Body of pancreas (tissue), 4 donors: ENCODE results near the gene TBC1D13. TPM values are rescaled to one million over a fixed set of nuclear protein-coding genes. Genes with fewer than 3 reads are reported as not detected.

Experiments
- ATAC-seq: fragments of 150-250 bp; one replicate; pipeline ENCODE4 v1.9.1; 2016
- DNase-seq, 4 donors: peaks; one replicate each; pipeline ENCODE4 v3.0.0-alpha.2; 2019
- H3K27ac ChIP-seq, 4 donors: fragments of 200-600 bp; sonication (generic); 1 replicate in 3 of 4; 2 replicates in 1 of 4; pipeline versions ENCODE4 v1.5.1 to v1.6.1; 2016 to 2019; ENCODE audit warnings: mild to moderate bottlenecking in 1 of 4, mixed read lengths in 1 of 4, moderate library complexity in 1 of 4
- H3K27me3 ChIP-seq, 2 donors: fragments of 200-600 bp; sonication (generic); one replicate each; pipeline ENCODE4 v1.6.0; 2016; ENCODE audit warnings: mild to moderate bottlenecking in 1 of 2
- H3K36me3 ChIP-seq, 2 donors: fragments of 200-600 bp; sonication (generic); replicated peaks in 1 of 2; 2 replicates each; pipeline ENCODE4 v1.5.1; 2016; ENCODE audit warnings: low read depth in 2 of 2; ENCODE audit not compliant: insufficient read depth in 1 of 2
- H3K4me1 ChIP-seq: fragments of 200-600 bp; sonication (generic); one replicate; pipeline ENCODE4 v1.6.0; 2016
- H3K4me3 ChIP-seq, 2 donors: fragments of 200-600 bp; sonication (generic); 1 replicate in 1 of 2; 2 replicates in 1 of 2; pipeline ENCODE4 v1.5.1; 2016 to 2019
- H3K9me3 ChIP-seq, 3 donors: fragments of 200-600 bp; sonication (generic); 1 replicate in 2 of 3; 2 replicates in 1 of 3; pipeline ENCODE4 v1.5.1; 2016
- CTCF ChIP-seq, 7 experiments: fragments of 450-650 bp in 4 of 7; fragments of 200-600 bp in 3 of 7; sonication (generic) in 3 of 7; IDR thresholded peaks; one replicate each; pipeline ENCODE4 v1.5.1; 2016 to 2019; ENCODE audit warnings: antibody characterized with exemption in 7 of 7
- POLR2A ChIP-seq, 3 donors: fragments of 450-650 bp; IDR thresholded peaks; one replicate each; pipeline ENCODE4 v1.6.1; 2016; ENCODE audit warnings: antibody characterized with exemption in 3 of 3, mild to moderate bottlenecking in 2 of 3
- WGBS, 2 donors: methylation state at CpG; one replicate each; pipeline ENCODE4 v1.1.5; 2017; 5-methylcytosine and 5-hydroxymethylcytosine counted together
- intact Hi-C: fragments of 100-400 bp; cut with DNase I; formaldehyde crosslinking; loops from one replicate; pipeline ENCODE4 v1.15.1; 2023
- total RNA-seq, 2 donors: library from RNA; depleted of rRNA; stranded (reverse); fragments of >200 nt; gene quantifications; one replicate each; pipeline ENCODE4 v1.1.0, GENCODE V29; 2016

TBC1D13 gene
- total RNA-seq, 2 donors from 2014 or later = 17.5 to 19.5 TPM

GRCh38 chr9:128809036-128809599 is 22.1 kb downstream of the TBC1D13 start:
- TF ChIP-seq CTCF (IDR thresholded peaks at IDR 0.05) (no peak), POLR2A (IDR thresholded peaks at IDR 0.05) (no peak)
- intact Hi-C loops = no loop called here
- H3K9me3 ChIP-seq = no peaks in the 10 kb centered on the region
- 96 to 97% methylated on average over 10 to 12 of the region's 12 CpGs for WGBS, 2 donors
- no peak overlapping the region for H3K27ac ChIP-seq
- peaks cover 11 to 12% of the 10 kb centered on the region in 2 donors for H3K36me3 ChIP-seq
- ATAC-seq (peak; percentile 18), DNase-seq (no peak)
- H3K27me3 ChIP-seq = no peaks in the 10 kb centered on the region
- no peak overlapping the region for H3K4me3 ChIP-seq
- H3K4me1 ChIP-seq = no peaks in the 10 kb centered on the region

DNA sequence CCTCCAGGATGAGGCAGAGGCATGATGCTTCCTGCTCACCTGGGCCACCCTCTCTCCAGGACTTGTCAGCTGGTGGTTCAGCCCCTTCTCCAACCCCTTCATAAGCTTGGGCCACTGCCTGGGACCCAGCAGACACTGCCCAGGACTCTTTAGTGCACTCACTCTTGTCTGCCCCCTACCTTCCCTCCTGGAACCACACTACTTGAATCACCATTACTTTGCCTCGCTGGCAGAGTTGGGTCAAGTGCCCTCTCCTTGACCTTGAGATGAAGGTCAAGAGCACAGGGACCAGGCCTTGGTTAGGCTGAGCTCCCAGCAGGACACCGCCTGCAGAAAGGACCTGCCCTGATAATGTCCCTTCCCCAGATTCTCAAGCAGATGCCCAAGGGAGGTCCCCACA is 22.8 kb downstream of the TBC1D13 start:
- intact Hi-C loops = no loop called here
- Histone ChIP-seq H3K27ac (no peak overlapping the region), H3K9me3 (no peaks in the 10 kb centered on the region), H3K36me3 (peaks cover 10 to 12% of the 10 kb centered on the region in 2 donors), H3K27me3 (no peaks in the 10 kb centered on the region), H3K4me3 (no peak overlapping the region), H3K4me1 (no peaks in the 10 kb centered on the region)
- 77% methylated on average over 2 of the region's 2 CpGs; no CpG with 5 or more reads in 1 of the 2 donors for whole genome bisulfite sequencing, 2 donors
- no peak for TF ChIP-seq POLR2A (IDR thresholded peaks at IDR 0.05)
- TF ChIP-seq CTCF (IDR thresholded peaks at IDR 0.05) = no peak
- ATAC-seq (no peak), DNase-seq (no peak)

DNA sequence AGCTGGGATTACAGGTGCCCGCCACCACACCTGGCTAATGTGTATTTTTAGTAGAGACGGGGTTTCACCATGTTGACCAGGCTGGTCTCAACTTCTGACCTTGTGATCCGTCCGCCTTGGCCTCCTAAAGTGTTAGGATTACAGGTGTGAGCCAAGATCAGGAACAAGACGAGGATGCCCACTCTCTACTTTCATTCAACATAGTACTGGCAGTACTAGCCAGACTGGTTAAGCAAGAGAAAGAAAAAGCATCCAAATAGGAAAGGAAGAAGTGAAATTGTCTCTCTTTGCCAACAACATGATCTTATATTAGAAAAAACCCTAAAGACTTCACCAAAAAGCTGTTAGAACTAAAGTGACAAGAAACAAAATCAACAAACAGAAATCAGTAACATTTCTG is 23.8 kb downstream of the TBC1D13 start:
- no peak for ATAC-seq
- Histone ChIP-seq H3K4me1 (no peaks in the 10 kb centered on the region), H3K9me3 (no peaks in the 10 kb centered on the region), H3K36me3 (peaks cover 6 to 12% of the 10 kb centered on the region in 2 donors), H3K4me3 (no peak overlapping the region), H3K27me3 (no peaks in the 10 kb centered on the region), H3K27ac (no peak overlapping the region)
- TF ChIP-seq POLR2A (IDR thresholded peaks at IDR 0.05) (no peak), CTCF (IDR thresholded peaks at IDR 0.05) (no peak)
- DNase-seq = no peak
- intact Hi-C loops = no loop called here
- 60 to 74% methylated on average over 5 of the region's 5 CpGs for WGBS, 2 donors

GRCh38 chr9:128818099-128818838 is 31.2 kb downstream of the TBC1D13 start, which contains the start of gene ENDOG:
ENDOG (plus strand) TSS chr9:128818500; CDS start chr9:128818685, 185 bp downstream.
- intact Hi-C loops = no loop called here
- H3K27ac ChIP-seq = peak within 1 kb of the TSS; percentile 70 to 91 (median 81)
- WGBS, 2 donors = 0 to 1% methylated on average over 13 to 60 of the region's 70 CpGs
- DNase-seq (peak; percentile 98 to 99 (median 98)), ATAC-seq (peak; percentile 96)
- H3K4me1 ChIP-seq = peaks cover 18% of the 10 kb centered on the region
- peak within 1 kb of the TSS in 1 of 2 donors; percentile 41 for H3K4me3 ChIP-seq
- H3K9me3 ChIP-seq = no peaks in the 10 kb centered on the region
- peaks cover 0 to 10% of the 10 kb centered on the region in 2 donors for H3K36me3 ChIP-seq
- no peaks in the 10 kb centered on the region for H3K27me3 ChIP-seq
- TF ChIP-seq CTCF (IDR thresholded peaks at IDR 0.05) (peak; percentile 91 to 100 (median 99)), POLR2A (IDR thresholded peaks at IDR 0.05) (peak; percentile 85 to 94 (median 91))
